ENCODE measurements around the gene SLC4A4.

GRCh38 chr4:71446479-71447081 is 107.8 kb downstream of the SLC4A4 start:
- TF ChIP-seq CTCF (IDR thresholded peaks at IDR 0.05) (no peak), ZFX (IDR thresholded peaks at IDR 0.05; ENCODE audit: borderline replicate concordance) (no peak)

All from 22Rv1 (cell line).